ENCODE measurements around the gene PHC1.

Gene PHC1

DNA sequence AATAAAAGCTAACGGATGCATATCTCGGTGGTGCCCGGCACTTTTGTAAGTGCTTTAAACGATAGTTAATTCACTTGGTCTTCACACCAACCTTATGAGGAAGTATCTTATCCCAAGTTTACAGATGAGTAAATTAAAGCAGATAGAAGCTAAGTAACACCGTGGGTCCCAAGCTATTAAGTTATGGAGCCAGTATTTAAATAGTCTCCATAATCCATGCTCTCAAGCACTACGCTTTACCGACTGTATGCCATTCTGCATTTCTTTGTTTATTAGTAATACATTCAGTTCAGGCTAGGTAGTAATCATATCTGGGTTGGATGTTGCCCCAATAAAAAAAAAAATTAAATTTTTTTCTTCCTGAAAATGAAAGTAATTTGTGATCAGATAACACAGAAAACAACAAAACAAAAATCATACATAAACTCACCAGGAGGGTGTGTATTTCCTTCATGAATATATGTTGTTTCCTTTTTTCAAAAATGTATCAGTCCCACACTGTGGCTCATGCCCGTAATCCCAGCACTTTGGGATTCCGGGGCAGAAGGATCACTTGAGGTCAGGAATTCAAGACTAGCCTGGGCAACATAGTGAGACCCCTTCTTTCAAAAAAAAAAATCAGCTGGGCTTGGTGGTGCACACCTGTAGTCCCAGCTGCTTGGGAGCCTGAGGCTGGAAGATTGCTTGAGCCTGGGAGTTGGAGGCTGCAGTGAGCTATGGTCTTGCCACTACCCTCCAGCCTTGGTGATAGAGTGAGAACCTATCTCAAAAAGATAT is 36.6 kb downstream of the PHC1 start:
- no peak for DNase-seq

DNA sequence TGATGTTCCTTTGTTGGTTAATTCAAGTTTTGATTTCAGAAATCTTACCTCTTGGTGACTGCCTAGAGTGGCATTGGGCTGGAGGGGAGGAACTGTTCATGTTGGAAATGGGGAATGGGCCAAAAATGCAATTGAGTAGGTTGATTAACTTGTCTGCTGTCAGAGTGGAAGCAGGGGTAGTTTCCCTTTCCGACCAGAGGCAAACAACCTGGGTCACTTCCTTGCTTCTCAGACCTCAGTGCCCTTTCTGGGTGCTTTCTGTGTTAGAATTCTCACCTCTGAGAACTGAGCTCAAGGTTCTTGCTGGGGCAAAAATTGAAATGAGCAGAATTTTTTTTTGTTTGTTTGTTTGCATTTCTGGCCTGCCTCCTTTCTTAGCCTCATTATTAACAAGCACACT is 37.4 kb downstream of the PHC1 start:
- DNase-seq: peak in 1 of 2 donors; percentile 21

DNA sequence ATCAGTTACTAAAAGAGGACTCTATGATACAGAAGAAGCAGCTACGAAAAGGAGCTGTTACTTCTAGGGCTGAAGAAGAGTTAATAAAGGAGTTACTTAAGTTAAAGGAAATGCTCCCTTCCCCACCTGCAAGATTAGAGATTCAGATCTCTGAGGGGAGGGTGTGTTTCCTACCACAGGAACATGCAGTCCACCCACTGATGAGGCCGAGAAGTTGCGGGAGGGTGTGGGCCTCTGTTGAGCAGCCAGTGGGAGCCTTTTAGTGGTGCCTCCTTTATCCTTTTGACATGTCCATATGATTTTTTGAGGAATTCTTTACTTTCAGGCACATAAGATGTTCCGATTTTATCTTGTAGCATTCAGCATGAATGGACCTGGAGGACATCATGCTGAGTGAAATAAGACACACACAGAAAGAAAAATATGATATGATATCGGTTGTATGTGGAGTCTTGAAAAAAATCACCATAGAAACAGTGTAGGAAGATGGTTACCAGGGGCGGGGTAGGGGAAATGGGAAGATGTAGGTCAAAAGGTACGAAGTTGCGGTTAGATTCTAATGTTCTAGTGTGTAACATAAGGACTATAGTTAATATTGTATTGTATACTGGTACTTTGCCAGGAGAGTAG is 39.6 kb downstream of the PHC1 start:
- DNase-seq: peak; percentile 49 to 61

DNA sequence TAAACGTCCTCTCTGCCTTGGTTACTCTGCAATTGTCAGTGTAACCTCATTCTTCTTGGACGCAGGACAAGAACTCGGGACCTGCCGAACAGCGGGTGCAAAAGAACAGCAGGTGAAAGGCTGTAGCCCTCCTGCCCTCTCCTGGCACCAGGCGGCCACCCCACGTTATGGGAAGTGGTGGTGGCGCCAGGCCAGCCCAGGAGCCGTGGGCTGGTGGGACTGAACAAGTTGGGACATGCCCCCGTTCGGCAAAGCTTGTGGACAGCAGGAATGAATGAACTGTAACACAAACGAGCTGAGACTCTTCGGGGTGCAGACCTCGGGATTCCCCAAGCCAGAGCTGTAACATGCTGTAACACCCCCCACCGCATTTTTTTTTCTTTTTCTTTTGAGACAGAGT is 41.8 kb downstream of the PHC1 start:
- DNase-seq: no peak

DNA sequence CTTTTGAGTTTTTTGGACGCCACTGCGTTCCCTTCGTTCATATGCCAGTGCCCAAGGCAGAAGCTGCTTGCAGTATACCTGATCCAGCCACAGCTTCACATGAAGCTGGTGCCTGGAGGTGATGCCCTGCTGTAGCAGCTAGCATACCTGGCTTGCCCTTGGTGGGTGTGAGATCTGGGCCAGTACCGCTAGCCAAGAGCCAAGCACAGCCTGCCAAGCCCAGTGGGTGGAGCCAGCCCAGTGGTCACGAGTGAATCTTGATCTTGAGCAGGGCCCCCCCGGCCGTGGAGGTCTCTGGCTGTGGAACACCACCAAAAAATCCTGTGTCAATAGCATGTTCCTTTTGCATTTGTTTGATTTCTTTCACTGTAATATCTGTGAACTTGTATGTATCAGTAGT is 42.5 kb downstream of the PHC1 start:
- DNase-seq: no peak

DNA sequence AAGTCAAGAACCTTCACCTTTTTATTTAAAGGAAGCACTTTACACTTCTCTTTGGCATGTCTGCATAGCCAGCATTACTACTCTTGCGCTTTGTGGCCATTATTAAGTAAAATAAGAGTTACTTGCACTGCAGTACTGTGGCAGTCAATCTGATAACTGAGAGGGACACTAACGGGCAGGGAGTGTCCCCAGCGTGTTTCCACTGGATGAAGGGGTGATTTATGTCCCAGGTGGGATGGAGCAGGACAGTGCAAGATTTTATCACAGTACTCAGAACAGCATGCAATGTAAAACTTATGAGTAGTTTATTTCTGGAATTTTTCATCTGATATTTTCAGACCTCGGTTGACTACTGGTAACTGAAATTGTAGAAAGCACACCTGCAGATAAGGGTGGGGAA is 43.3 kb downstream of the PHC1 start:
- no peak for DNase-seq

DNA sequence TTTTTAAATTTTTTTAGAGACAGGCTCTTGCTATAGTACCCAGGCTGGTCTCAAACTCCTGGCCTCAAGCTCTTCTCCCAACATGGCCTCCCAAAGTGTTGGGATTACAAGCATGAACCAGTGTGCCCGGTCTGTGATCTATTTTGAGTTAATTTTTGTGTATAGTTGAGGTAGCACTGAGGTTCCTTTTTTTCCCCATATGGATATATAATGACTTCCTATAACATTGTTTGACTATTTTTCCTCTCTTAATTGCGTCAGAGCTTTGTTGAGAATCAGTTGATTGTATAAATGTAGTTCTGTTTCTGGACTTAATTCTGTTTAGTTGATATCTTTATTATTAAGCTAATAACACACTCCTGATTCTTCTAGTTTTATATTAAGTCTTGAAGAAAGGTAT is 43.8 kb downstream of the PHC1 start:
- no peak for DNase-seq

DNA sequence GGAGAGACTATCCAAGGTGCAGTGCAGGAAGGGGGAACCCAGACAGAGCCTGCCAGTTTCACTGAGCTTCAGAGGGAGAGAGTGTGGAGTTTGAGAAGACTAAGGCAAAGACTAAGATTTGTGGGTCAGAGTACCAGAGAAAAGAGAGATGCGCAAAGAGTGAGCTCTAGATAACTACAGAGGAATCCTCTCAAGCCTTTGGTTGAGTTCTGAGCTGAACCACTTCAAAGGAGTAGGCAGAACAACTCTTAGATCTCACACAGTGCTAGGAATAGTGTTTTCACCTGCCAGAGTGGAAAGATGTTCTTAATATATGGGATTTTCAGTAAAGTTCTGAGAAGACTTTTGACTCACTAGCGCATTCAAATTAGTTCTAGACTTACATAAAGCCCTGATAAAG is 45.9 kb downstream of the PHC1 start:
- DNase-seq: peak in 1 of 2 donors; percentile 7

DNA sequence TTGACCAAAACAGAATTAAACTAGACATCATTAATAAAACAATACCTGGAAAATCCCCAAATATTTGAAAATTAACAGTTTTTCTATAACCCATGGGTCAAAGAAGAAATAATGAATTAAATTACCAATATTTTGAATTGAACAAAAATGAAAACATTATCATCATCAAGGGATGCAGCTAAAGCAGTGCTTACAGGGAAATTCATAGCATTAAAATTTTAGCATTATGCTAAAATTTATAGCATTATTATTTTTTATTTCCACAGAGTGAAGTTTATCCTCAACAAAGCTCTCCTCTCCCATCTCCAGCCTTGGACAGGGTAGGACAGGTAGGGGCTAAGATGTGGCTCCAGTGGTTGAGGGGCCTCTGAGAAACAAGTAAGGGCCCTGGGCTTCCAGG is 54.5 kb downstream of the PHC1 start:
- DNase-seq: no peak

DNA sequence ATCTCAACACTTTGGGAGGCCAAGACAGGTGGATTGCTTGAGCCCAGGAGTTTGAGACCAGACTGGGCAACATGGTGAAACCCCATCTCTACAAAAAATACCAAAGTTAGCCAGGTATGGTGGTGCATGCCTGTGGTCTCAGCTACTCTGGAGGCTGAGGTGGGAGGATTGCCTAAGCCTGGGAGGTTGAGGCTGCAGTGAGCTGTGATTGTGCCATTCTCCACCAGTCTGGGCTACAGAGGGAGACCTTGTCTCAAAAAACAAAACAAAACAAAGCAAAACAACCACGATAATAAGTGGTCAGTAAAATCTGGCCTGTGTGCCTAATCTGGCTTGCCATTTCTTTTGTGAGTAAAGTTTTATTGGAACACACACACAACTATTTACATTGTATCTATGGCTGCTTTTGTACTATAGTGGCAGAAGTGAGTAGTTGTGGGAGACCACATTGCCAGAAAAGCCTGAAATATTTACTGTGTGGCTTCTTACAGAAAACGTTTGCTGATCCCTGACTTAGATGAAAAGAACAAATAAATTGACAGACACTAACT is 55.6 kb downstream of the PHC1 start:
- no peak for DNase-seq

DNA sequence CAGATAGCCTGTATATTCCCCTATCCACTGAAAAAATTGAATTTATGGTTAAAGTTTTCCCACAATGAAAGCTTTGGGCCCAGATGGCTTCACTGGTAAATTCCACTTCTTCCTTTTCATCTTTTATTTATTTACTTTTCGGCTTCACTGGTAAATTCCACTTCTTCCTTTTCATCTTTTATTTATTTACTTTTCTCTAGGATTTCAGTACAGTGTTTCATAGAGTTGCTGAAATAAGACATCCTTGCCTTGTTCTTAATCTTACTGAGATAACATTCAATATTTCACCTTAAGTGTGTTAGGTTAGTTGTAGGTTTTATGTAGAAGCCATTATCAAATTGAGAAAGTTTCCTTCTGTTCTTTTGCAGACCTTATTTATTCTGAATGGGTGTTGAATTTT is 56.1 kb downstream of the PHC1 start:
- DNase-seq: no peak

DNA sequence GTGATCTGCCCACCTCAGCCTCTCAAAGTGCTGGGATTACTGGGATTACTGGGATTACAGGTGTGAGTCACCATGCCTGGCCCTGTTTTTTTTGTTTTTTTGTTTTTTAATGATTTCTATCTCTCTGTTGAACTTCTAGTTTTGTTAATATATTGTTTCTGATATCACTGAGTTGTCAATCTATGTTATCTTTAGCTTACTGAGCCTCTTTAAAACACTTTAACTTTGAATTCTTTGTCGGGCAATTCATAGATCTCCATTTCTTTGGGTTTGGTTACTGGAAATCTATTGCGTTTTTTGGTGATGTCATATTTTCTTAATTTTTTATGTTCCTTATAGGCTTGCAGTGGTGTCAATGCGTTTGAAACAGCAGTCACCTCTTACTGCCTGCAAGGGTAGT is 65.8 kb downstream of the PHC1 start:
- DNase-seq: no peak

DNA sequence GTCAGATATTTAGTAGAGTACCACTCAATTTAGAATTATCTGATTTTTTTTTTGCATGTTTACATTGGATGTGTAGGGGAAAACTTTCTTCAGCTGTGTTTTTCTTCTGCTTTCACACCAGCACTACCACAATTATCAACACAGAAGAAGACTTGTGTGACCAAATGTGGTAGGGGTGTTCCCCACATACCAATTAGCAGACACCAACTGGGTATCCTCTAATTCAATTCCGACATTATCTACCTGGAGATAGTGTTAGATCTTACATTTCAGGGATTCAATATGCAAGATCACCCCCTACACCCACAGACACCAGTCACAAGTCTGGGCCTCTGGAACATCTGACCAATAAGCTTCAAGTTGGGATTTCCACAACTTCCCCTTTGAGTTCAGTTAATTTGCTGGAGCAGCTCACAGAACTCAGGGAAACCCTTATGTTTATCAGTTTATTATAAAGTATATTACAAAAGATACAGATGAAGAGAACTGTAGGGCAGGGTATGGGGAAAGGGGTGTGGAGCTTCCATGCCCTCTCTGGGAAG is 71.0 kb downstream of the PHC1 start:
- no peak for DNase-seq

DNA sequence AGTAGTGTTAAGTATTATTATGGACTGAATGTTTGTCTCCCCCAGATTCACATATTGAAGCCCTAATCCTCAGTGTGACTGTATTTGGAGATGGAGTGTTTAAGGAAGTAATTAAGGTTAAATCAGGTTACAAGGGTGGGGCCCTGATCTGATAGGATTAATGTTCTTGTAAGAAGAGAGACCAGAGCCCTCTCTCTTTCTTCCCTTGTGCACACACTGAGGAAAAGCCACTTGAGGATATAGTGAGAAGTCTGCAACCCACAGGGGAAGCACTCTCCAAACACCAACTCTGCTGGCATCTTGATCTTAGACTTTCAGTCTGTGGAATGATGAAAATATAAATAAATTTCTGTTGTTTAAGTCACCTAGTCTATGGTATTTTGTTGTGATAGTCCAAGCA is 72.9 kb downstream of the PHC1 start:
- no peak for DNase-seq

DNA sequence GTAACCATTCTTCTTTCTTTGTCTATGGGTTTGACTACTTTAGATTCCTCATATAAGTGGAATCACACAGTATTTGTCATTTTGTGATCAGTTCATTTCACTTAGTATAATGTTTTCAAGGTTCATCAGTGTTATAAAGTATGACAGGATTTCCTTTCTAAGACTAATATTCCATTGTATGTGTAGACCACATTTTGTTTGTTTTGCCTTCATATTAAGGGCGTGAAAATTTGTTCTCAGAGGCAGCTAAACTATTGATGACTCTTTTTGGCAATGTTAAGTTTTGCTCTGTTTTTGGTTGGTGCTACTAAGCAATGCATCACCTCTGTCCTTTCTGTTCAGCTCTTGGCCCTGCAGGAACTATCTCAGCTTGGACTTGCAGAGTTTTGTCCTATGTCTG is 73.4 kb downstream of the PHC1 start:
- DNase-seq: no peak

DNA sequence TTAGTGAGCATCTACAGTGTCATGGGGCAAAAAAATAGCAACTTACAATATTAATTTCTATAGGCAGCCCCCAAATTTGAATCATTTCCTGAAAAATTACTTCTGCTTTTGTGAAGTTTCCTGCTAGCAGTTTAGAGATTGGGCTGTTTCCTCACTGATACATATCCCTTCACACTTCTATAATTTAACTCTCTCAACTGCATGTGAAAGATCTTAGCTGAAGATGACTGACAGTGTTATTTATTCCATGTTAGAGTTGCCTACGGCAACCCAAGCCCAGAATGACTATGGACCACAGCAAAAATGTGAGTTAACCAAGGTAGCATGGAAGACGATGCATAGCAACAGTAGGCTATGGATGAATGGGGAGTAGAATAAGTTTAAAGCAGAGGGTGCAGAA is 75.1 kb downstream of the PHC1 start, which contains the start of gene KLRG1:
TSS of gene KLRG1 (plus strand) at position 134 of the 400 bp plus-strand sequence. CDS start at position 224, 90 bp downstream.
- DNase-seq: no peak

All from activated CD4-positive, alpha-beta T cell treated with anti-CD3 and anti-CD28 coated beads for 4 hours (primary cell).